HG03378 (cell line): ENCODE data around the gene CCDC81.

Experiments
- ATAC-seq: cut with Tn5 transposase; IDR thresholded peaks from one replicate; pipeline ENCODE4 v1.9.1; 2021; ENCODE audit warnings: mild to moderate bottlenecking, moderate library complexity; ENCODE audit not compliant: unreplicated experiment

The CCDC81 gene

DNA sequence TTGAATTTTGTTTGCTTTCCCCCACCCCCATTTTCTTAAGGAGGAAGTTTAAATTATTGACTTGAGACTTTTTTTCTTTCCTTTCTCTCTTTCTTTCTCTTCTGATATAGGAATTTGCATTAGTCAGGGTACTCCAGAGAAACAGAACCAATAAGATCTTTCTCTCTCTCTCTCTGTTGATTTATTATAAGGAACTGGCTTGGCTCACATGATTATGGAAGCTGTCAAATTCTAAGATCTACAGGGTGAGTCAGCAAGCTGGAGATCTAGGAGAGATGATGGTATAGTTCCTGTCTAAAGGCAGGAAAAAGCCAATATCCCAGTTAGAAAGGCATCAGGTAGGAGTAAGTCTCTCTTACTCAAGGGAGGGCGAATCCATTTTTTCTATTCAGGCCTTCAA, 64.0 kb downstream of the CCDC81 start:
- no peak for ATAC-seq

DNA sequence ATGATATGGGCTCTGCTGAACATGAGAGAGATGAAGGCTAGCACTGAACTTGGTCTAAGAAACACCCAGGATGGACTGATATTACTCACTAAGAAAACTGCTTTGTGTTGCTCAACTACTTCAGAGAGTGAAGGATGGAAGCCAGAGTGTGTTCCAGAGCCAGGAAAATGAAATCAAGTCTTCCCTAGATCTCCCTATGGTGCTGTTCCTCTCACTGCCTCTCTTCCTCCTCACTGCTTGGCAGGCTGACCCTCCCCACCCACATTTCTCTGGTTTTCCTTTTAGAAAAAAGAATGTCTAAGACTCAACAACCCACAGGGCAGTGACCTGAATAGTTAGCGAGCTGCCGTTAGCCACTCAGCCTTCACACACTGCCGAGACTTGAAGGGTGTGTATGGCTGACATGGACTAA, 65.6 kb downstream of the CCDC81 start:
- ATAC-seq = no peak

DNA sequence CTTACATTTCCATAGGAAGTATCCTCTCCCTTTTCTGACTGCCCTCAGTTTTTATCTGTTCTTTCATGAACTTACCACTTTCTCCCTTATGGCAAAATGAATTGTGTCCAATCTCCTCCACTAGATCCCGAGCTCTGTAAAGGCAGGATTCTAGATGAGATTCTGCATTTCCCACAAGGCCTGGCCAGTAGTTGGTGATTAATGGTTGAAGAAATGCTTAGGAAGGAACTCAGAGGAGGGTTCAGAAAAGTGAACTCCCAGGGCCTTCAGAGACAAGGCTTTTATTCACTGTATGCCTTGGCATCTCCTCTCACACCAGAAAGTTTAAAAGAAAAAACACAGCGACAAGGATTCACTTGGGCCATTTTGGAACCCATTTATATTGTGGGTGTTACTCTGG, 66.2 kb downstream of the CCDC81 start:
- ATAC-seq = no peak

DNA sequence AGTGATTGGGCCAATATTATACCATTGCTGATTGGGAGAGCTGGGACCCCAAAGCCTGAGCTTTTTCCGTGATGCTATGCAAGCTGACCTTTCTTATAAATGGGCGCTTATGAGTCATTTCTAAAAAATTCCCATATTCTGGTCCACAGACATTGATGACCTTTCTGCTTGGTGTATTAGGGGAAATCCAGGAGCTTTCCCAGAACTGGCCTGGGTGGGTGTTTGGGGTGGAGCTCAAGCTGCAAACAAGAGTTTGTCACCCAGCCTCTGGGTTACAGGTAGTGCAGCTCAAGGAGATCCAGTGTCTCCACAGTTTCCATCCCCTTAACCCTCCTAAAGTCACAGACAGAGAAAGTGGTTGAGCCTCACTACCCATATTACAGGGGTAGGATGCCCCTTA, 67.7 kb downstream of the CCDC81 start:
- no peak for ATAC-seq

DNA sequence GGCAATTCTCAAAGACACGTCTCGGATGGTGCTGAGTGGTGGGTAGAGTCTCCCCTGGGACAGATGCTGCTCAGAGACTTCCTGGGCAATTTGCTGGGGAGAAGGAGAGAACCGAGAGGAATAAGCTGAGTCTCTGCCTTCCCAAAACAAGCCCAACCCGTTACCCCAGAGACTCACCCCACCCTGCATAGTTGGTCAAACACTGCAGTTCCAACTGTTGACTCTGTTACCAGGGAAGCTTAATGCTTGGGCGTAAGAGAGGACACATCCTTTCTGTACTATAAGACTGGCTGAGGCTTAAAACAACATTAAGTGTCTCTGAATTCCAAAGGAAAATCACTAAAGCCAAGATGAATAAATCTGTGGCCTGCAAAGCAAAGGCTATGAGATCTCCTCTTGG, 68.1 kb downstream of the CCDC81 start:
- no peak for ATAC-seq

DNA sequence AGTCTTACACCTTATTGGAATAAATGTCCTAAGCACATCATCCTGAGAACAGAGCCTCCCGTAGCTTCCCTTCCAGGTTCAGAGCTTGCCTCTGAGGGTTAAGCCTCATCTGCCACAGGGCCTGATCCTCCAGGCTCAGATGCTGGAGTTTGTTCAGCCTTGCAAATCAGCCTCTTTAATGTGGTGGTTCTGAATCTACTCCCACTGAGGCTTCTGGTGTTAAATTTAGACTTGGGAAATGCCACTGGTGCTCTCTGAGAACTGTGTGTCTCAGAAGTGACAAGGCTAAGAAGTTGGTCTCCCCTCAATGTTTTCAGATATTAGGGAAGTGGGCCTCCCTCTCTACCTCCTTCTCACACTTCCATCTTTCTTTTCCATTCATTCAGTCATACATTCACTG, 68.7 kb downstream of the CCDC81 start:
- peak; percentile 44 for ATAC-seq

DNA sequence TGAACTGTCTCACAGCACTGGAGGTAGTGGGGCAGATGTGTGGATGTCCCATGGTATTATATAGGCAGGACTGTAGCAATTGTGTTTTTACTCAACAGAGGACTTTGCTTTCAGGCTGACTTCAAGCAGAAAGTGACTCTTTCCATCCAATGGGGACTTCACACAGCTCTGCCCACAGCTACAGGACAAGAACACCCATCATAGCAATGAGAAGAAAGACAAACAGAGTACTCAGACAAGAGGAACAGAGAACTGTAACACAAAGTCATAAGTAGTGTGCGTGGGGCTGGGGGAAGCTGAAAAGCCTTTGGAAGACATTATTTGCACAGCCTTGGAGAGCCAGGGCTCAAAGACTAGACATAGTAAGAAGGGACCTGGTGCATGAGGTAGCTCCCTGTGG, 70.3 kb downstream of the CCDC81 start:
- ATAC-seq = no peak

DNA sequence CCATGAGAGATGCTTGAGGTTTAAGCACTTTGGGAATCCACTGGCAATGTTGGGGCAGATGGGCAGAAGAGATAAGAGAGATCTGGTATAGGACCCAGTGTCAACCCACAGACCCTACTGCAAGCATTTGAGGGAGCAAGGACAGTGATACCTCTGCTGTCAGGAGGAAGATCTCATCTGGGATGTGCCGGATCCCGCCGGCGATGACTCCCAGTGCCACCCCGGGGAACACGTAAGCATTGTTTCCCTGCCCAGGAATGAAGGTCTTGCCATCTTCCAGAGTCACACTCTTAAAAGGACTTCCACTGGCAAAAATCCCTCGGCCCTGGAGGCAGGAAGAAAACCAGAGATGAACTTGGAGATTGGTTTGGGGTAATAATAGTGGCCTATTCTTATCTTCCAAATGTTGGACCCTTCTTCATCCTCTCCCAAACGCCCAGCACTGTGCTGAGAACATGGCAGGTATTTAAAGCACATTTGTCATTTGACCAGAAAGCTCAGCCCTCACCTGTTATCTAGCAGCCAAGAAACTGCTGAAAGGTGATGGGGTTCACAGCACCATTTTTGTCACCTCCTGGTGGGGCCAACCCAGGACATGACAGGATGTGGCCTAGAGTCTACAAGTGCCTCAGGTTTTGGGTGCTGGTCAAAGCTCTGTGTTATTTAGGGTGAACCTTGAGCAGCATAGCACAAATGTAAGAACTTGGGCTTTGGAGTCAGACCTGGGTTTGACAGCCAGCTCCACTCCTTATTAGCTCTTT, 71.7 kb downstream of the CCDC81 start:
- no peak for ATAC-seq

DNA sequence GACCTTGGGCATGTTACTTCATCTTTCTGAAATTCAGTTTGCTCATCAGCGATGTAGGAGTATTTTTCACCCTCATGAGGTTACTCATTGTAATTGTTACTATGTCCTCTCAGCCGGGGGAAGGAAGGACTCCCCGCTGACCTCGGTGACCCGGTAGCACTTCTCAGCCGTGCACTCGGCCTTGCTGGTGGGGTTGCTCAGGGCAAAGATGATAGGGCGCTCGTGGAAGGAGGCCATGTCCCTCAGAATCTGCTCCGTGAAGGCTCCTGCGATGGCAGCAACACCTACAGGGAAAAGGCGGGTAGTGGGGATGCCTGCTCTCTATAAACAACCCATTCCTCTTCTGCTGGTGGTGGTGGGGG, 72.2 kb downstream of the CCDC81 start:
- no peak for ATAC-seq

DNA sequence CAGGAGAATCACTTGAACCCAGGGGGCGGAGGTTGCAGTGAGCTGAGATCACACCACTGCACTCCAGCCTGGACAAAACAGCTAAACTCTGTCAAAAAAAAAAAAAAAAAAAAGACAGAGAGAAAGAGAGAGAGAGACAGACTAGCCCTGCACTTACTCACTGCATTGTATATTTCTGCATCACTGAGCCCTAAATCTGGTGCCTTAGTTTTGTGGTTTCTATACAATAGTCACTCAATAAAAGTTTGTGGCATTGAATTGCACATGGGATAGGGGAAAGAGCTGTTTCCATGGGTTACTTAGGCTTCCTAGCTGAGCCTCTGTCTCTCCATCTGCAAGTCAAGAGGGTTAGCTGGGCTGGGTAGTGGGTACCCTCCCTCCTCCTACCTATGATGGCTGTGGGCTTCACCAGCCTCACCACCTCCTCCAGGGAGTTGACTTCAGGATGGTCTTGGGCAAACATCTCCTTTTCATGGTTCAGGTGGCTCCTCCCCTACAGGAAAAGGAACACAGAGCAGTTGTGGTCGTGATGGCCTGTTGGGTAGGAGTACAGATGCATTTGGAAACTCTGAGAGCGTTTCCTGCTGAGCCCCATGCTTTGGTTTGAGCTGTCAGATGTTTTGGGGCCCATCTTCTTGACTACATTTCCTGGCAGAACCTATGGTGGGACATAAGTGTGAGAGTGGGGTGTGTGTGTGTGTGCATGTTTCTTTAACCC, 73.2 kb downstream of the CCDC81 start:
- ATAC-seq = no peak

DNA sequence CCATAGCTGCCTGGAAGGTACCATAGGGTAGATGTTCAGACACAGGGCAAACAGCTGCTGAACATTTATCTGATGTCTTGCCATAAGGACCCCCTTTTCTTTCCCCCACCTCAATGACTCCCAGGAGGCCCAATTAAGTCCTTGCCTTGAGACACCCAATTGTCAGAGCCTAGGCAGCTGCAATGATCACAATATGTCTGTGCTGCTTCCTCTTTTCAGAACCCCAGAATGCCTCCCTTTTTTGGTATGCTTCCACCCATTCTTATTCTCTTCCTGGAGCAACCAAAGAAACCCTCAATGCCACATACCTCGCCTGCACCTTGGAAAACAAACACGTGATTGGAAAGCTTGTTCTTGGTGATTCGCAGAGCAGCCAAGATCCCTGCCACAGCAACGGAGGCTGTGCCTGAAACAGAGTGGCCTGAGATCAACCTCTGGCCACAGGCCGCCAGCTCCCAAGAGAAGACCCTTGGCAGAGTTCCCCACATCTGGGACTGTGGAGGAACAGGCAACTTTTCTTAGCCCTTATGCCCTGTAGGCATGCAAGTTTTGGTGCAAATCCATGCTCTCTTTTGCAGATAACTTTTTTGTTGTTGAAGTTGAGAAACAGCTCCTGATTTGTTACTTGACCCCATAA, 75.4 kb downstream of the CCDC81 start:
- no peak for ATAC-seq

DNA sequence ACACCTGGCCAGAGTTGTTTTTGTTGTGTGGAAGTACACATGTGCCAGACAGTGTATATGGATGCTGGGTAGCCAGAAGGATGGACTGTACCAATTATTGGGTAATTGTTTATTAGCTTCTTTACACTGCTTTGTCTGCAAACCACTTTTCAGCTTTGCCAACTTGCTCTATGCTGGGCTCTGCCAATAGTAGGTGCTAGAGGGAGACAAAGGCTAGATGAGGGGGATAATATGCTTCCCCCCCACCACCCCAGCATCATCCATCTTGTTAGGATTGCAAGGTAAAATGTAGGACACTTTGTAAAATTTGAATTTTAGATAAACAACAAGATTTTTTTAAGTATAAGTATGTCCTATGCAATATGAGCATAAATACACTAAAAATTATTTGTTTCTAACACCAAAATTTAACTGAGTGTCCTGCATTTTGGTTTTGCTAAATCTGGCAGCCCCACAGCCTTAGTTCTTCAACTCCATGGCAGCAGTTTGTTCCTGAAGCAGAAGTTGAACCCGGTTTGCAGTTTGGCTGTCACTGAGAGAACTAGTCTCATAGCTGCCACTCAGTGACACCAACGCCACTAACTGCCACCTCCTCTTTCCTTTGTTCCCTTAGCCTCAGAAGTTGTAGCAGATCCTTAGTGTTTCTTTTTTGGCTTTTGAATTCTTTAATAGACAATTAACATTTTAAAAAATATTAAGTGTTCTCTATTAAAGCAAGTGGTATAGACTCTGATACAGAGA, 78.8 kb downstream of the CCDC81 start:
- no peak for ATAC-seq

DNA sequence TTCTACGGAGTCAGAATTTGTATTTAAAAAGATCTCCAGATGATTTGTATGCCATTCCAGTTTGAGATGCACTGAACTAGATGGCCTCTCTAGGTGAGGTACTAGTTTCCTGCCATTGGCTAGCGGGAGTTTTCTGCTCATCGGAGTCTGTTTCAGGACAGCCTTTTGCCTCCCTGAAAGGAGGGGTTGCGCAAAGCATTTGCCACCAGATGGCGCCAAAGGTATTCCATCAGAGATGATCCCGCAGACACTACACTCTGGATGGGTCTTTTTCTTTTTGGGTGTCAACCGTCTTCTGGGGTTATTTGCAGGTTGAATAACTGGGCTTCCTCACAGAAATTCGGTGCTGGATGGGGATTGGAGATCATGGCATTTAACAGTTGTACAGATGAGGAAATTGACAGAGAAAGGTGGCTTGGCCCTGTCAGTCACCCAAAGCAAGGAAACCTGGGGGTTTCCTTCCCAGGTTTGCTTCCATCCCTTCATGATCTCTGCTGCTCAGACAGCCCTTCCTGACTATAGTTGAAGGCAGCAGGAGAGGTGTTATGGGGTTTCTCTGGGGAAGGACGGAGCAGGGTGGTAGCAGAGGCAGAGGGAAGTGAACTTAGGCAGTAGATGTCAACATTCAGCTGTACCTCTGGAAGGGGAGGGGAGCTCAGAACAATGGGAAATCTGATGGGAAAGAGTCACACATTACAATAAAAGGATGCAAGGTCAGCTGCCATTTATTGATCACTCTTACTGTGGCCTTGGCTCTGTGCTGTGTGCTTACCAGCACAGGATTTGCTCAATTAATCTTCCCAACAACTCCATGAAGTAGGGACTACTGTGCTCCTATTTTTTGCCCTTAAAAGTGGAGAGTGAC, 81.6 kb downstream of the CCDC81 start:
- peak; percentile 86 for ATAC-seq

DNA sequence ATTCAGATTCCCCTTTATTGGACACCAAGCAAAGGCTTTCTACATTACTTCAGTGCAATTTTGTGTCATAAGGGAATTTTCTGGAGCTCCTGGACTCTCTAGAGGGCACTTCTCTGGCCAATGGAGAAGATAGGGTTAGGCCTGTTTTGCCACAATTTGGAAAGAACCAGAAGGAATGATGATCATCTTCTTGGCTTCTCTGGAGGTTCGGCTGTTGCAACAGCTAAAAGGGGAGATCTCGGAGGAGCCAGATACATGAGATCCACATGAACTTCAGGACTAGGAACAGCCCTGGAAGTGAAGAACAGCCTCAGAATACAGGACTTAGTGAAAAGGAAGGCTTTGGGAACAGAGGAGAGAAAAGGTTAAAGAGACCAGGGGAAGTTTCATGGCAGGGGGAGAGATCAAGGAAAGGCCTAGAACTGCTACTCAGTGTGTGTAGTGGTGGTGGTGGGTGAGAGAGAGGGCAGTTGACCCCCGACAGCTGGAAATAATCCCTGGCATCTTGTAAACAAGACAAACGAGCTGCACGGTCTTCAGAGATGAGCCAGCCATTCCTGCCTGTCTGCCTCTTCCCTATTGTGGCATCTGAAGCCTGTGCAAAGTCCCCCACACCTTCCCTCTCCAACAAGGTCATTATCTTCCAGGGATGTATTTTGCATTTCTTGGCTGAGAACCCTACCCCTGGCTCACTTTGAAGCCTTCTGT, 83.8 kb downstream of the CCDC81 start:
- no peak for ATAC-seq

DNA sequence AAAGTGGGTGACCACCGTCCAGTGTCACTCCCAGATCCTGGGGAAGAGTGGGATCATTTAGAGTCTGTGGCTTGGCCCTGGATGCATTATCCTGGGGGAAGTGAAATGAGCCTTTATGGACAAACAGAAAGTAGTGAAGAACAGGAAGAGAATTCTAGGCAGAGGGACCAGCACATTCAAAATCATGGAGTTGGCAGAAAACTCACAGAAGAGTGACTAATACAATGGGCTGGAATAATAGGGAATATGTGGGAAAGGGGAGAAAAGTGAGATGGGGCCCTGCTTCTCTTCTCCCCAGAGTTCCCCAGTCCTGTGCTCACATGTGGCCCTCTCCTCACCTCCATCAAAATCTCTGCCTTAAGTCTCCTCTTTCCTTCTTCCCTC, 84.3 kb downstream of the CCDC81 start:
- ATAC-seq = no peak

DNA sequence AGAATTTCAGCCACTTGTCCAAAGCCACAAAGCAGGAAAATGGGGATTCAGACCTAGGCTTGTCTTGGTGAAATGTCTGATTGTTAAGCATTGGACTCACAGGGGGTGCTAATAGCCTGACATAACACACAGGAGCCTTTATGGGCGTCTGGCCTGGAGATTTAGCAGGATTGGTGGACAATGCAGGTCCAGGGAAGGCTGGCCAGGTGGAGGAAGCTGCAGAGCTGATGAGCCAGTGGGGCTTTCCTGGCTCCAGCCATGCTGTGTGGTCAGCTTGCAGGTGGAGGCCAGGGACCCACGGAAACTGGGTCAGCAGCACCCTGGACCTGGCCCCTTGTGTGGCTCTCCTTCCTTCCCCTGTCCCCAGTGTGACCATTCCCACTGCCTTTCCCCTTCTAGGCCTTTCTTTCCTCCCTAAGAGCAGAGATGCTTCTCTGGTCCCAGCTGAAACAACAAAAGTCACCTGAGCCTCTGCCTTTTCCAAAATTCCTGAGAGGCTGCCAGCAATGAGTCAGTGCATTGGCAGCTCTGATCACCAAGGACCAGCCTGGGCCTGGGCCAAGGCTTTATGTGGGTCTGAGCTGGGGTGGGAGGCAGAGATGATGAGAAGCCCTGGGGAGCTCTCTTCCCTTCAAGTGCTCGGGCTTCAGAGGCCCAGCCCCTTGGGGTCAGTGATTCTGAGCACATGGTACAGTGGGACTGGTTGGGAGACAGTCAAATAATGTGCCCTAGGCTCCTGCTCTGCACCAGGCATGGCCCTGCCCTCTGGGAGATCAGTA, 85.2 kb downstream of the CCDC81 start:
- no peak for ATAC-seq

DNA sequence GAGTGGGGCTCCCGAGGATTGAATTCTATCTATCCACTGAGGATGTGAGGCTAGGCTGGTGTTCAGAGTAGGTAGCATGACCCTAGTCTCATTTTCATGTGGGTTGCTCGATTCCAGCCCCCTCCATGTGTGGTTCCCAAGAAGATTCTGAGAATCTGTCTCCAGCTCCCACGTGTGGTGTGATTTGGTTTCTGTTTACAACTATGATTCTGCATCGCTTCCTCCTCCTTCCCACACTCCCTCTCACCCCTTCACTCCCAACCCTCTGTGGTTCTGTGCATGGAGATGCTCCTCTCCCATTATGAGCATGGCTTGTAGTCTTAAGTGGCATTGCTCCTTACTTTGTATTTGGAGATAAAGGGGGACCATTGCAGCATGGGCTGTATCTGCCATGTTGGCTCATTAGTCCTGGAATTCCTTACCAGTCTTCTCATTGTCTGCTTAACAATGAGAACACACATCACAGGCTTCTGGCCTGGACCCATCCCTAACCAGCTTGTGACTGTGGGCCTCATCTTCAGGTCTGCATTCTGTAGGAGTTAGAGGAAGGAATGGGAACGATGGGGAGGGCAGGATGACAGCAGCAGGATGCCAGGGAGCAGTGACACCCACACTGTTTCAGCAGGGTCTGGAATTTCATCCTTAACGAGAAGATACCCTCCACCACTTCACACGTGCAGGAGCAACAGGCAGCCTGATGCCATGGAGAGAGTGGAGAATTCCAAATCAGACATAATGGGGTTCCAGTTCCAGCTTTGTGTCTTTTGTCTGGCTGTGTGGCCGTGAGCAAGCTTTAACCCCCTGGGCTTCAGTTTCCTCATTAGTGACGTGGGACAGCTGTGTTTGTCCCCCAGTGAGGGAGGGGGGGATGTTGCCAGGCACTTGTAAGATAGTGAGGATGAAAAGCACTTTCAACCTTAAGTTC, 86.0 kb downstream of the CCDC81 start:
- no peak for ATAC-seq

DNA sequence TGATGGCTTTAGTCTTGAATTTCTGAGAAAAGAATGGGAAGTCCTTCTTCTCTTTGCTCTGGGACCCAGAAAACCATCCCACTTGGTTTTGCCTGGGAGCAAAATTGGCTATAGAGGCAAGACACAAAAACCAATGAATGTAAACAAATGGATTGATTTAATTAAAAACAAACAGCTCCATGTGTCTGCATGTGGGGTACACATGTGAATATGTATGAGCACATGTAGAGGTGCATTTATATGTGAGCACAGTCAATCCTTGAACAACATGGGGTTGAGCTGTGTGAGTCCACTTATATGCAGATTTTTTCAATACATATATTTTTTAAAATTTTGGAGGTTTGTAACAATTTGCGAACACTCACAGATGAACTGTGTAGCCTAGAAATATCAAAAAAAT, 87.2 kb downstream of the CCDC81 start:
- ATAC-seq = no peak
